GM12875 (cell line): ENCODE measurements around the gene PDE1C.

Source experiments
- H3K4me3 ChIP-seq: one replicate; pipeline ENCODE4 v1.5.1; 2011; ENCODE audit warnings: low read depth, low read length, control low read depth
- CTCF ChIP-seq: IDR thresholded peaks from 2 replicates; pipeline ENCODE4 v1.5.1; 2011; ENCODE audit warnings: low read depth, mild to moderate bottlenecking, control low read depth, inconsistent platforms, low read length, moderate library complexity, borderline replicate concordance; ENCODE audit not compliant: insufficient read depth

PDE1C gene

GRCh38 chr7:32075612-32076011 is 5.4 kb upstream of the PDE1C start:
- no peak overlapping the region for H3K4me3 ChIP-seq
- no peak for TF ChIP-seq CTCF

DNA sequence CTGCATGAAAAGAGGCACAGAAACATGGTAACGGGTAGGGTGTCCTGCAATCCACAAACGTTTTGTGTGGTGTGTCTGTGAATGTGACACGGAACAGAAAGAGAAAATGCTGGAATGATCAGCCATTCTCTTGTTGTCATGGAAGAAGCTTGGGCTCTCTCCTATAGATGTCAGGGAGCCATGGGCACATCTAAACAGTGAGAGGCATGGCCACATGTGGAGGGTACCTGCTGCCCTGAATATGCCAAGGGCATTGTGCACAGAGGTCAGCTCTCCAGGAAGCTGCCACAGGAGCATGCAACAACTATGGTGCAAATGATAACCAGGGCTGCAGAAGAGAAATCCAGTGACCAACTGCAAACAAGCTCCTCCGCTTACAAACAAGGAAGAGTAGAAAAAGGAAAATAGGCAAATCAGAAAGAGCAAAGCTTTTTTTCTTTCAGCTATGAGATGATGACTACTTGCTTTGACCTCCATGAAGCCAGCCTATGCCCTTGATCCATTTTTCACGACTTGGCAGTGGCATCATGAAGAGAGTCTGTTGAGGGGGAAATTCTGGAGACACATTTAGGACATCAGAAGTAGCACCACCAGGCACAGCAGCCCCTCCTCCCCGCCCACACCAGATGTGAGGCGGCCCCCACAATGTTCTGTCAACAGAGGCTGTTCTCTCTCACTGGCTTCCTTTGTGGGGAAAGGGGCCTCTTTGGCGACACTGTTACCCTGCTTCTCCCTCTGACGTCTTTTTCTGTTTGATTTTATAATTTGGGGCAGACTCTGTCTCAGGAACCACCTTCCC is 4.8 kb upstream of the PDE1C start:
- no peak overlapping the region for H3K4me3 ChIP-seq
- no peak for TF ChIP-seq CTCF

GRCh38 chr7:32073533-32073932 is 3.3 kb upstream of the PDE1C start:
- no peak for TF ChIP-seq CTCF
- H3K4me3 ChIP-seq: no peak overlapping the region

GRCh38 chr7:32072397-32072796 is 2.2 kb upstream of the PDE1C start:
- TF ChIP-seq CTCF: no peak
- H3K4me3 ChIP-seq: no peak overlapping the region

- H3K4me3 ChIP-seq: no peak overlapping the region
- no peak for TF ChIP-seq CTCF
Measured at GRCh38 chr7:32071466-32072091, 1.4 kb upstream of the PDE1C start.

- no peak overlapping the region for H3K4me3 ChIP-seq
- no peak for TF ChIP-seq CTCF
Measured at GRCh38 chr7:32070051-32070405, 179 bp downstream of the PDE1C start.

DNA sequence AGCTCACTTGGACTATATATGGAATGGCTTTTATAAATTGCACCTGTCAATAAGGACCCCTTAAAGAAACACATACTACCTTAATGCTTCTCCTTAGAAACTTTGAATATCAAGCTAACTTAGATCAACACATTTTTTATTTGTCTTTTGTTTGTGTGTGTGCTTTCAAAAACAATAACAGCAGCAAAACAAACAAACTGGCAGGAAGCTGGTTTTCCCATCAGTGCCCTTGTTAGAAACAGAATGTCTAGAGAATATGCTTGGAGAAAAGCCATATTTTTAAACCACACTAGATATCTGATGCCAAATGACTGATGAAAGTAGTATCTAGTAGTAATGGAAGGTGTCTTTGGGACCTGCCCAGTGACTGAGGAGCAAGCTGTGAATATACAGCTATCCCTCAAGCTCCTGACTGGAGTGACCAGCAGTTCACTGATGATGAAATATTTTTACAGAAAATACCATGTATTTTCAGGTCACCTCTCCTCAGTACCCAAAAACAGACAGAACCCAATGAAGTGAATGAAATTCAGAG is 1.0 kb downstream of the PDE1C start:
- H3K4me3 ChIP-seq: no peak overlapping the region
- no peak for TF ChIP-seq CTCF
